Astrocyte (in vitro differentiated cells and primary cell): Measurements from ENCODE around the gene VSNL1. TPM values are rescaled to one million over a fixed set of nuclear protein-coding genes. Genes with fewer than 3 reads are reported as not detected.

Experiments
- DNase-seq: peaks from one replicate; pipeline ENCODE4 v3.0.0-alpha.2; 2010; ENCODE audit warnings: low read depth
- FAIRE-seq: peaks from 2 replicates; lab custom pipeline; 2011; peaks lifted over from hg19 to GRCh38; lab: Jason Lieb, UNC
- H2AFZ ChIP-seq: 2 replicates; pipeline ENCODE4 v1.6.0; 2012; ENCODE audit warnings: low read depth, low read length, inconsistent platforms
- H3K27ac ChIP-seq: 2 replicates; pipeline ENCODE4 v1.5.1; 2011; ENCODE audit warnings: low read depth, low read length, inconsistent platforms
- H3K27me3 ChIP-seq: 2 replicates; pipeline ENCODE4 v1.6.0; 2011; ENCODE audit warnings: low read length, inconsistent platforms; ENCODE audit not compliant: insufficient read depth
- H3K36me3 ChIP-seq: 2 replicates; pipeline ENCODE4 v1.5.1; 2011; ENCODE audit warnings: low read length, inconsistent platforms; ENCODE audit not compliant: insufficient read depth
- H3K4me1 ChIP-seq: 2 replicates; pipeline ENCODE4 v1.5.1; 2011; ENCODE audit warnings: low read length, inconsistent platforms; ENCODE audit not compliant: insufficient read depth
- H3K4me2 ChIP-seq: 2 replicates; pipeline ENCODE4 v1.6.0; 2012; ENCODE audit warnings: low read length, inconsistent platforms
- H3K4me3 ChIP-seq: 2 replicates; pipeline ENCODE4 v1.5.1; 2011; ENCODE audit warnings: low read depth, mild to moderate bottlenecking, low read length, inconsistent platforms; ENCODE audit not compliant: insufficient read depth
- H3K79me2 ChIP-seq: 2 replicates; pipeline ENCODE4 v1.6.0; 2012; ENCODE audit warnings: mild to moderate bottlenecking, low read length, inconsistent platforms; ENCODE audit not compliant: insufficient read depth
- H3K9ac ChIP-seq: 2 replicates; pipeline ENCODE4 v1.6.0; 2012; ENCODE audit warnings: mild to moderate bottlenecking, low read length, inconsistent platforms
- H3K9me3 ChIP-seq: 2 replicates; pipeline ENCODE4 v1.5.1; 2012; ENCODE audit warnings: low read depth, mild to moderate bottlenecking, low read length, inconsistent platforms; ENCODE audit not compliant: insufficient read depth
- H4K20me1 ChIP-seq: 2 replicates; pipeline ENCODE4 v1.6.0; 2012; ENCODE audit warnings: low read length, inconsistent platforms; ENCODE audit not compliant: insufficient read depth
- H3K27ac Mint-ChIP-seq: one replicate; pipeline ENCODE4 v1.8.0; 2021; ENCODE audit warnings: mild to moderate bottlenecking, mixed read lengths; ENCODE audit not compliant: unreplicated experiment
- H3K27me3 Mint-ChIP-seq: one replicate; pipeline ENCODE4 v1.8.0; 2021; ENCODE audit warnings: low read depth, mixed read lengths; ENCODE audit not compliant: unreplicated experiment
- H3K36me3 Mint-ChIP-seq: one replicate; pipeline ENCODE4 v1.8.0; 2021; ENCODE audit warnings: low read depth, mixed read lengths; ENCODE audit not compliant: unreplicated experiment
- H3K4me1 Mint-ChIP-seq: one replicate; pipeline ENCODE4 v1.8.0; 2021; ENCODE audit warnings: low read depth, mixed read lengths; ENCODE audit not compliant: unreplicated experiment
- H3K4me3 Mint-ChIP-seq: one replicate; pipeline ENCODE4 v1.8.0; 2021; ENCODE audit warnings: mild to moderate bottlenecking, moderate library complexity, mixed read lengths; ENCODE audit not compliant: unreplicated experiment
- H3K9me3 Mint-ChIP-seq: one replicate; pipeline ENCODE4 v1.8.0; 2021; ENCODE audit warnings: mild to moderate bottlenecking, mixed read lengths; ENCODE audit not compliant: unreplicated experiment
- CTCF ChIP-seq: IDR thresholded peaks from 2 replicates; pipeline ENCODE4 v1.5.1; 2011; ENCODE audit warnings: low read depth, mild to moderate bottlenecking, inconsistent platforms, low read length, moderate library complexity; ENCODE audit not compliant: insufficient read depth
- EZH2 ChIP-seq: IDR thresholded peaks from 2 replicates; pipeline ENCODE4 v1.6.1; 2012; ENCODE audit warnings: mild to moderate bottlenecking, low read length, inconsistent platforms; ENCODE audit not compliant: insufficient read depth
- total RNA-seq: library from RNA; stranded (reverse); gene quantifications from 2 replicates; pipeline ENCODE4 v1.2.1, GENCODE V29; 2021

VSNL1 gene
- total RNA-seq, 1 donor from 2014 or later, result 0.61 TPM

GRCh38 chr2:17506736-17507616, 33.5 kb upstream of the VSNL1 start:
- Histone ChIP-seq H3K36me3 (no peaks in the 10 kb centered on the region), H3K4me3 (no peak overlapping the region), H3K27me3 (no peaks in the 10 kb centered on the region), H3K9me3 (no peaks in the 10 kb centered on the region), H3K9ac (no peak overlapping the region), H2AFZ (no peak overlapping the region), H4K20me1 (no peaks in the 10 kb centered on the region), H3K27ac (no peak overlapping the region), H3K79me2 (no peaks in the 10 kb centered on the region), H3K4me2 (peak overlapping the region; percentile 18), H3K4me1 (no peaks in the 10 kb centered on the region)
- H3K4me3 Mint-ChIP-seq, result no peak overlapping the region
- H3K4me1 Mint-ChIP-seq, result peaks cover 8% of the 10 kb centered on the region
- FAIRE-seq (no peak), DNase-seq (peak; percentile 45)
- no peaks in the 10 kb centered on the region for H3K36me3 Mint-ChIP-seq
- H3K9me3 Mint-ChIP-seq, result no peaks in the 10 kb centered on the region
- no peak overlapping the region for H3K27ac Mint-ChIP-seq
- no peaks in the 10 kb centered on the region for H3K27me3 Mint-ChIP-seq
- TF ChIP-seq CTCF, result no peak
- no peak for TF ChIP-seq EZH2

- peaks cover 4% of the 10 kb centered on the region for H3K4me1 ChIP-seq
- H3K4me1 Mint-ChIP-seq, result peaks cover 2% of the 10 kb centered on the region
- no peaks in the 10 kb centered on the region for H3K9me3 Mint-ChIP-seq
- no peak overlapping the region for H3K27ac Mint-ChIP-seq
- H3K9me3 ChIP-seq, result no peaks in the 10 kb centered on the region
- DNase-seq (peak; percentile 14), FAIRE-seq (no peak)
- no peaks in the 10 kb centered on the region for H3K27me3 ChIP-seq
- H4K20me1 ChIP-seq, result no peaks in the 10 kb centered on the region
- no peaks in the 10 kb centered on the region for H3K36me3 Mint-ChIP-seq
- H3K27me3 Mint-ChIP-seq, result no peaks in the 10 kb centered on the region
- no peak overlapping the region for H3K27ac ChIP-seq
- no peak overlapping the region for H3K4me2 ChIP-seq
- no peak overlapping the region for H3K9ac ChIP-seq
- H3K79me2 ChIP-seq, result no peaks in the 10 kb centered on the region
- no peak overlapping the region for H2AFZ ChIP-seq
- no peaks in the 10 kb centered on the region for H3K36me3 ChIP-seq
- TF ChIP-seq CTCF (no peak), EZH2 (no peak)
- H3K4me3 Mint-ChIP-seq, result no peak overlapping the region
- no peak overlapping the region for H3K4me3 ChIP-seq
Measured at GRCh38 chr2:17515652-17516051, 24.8 kb upstream of the VSNL1 start.
